ENCODE results near the gene PPP1R12B.

DNA sequence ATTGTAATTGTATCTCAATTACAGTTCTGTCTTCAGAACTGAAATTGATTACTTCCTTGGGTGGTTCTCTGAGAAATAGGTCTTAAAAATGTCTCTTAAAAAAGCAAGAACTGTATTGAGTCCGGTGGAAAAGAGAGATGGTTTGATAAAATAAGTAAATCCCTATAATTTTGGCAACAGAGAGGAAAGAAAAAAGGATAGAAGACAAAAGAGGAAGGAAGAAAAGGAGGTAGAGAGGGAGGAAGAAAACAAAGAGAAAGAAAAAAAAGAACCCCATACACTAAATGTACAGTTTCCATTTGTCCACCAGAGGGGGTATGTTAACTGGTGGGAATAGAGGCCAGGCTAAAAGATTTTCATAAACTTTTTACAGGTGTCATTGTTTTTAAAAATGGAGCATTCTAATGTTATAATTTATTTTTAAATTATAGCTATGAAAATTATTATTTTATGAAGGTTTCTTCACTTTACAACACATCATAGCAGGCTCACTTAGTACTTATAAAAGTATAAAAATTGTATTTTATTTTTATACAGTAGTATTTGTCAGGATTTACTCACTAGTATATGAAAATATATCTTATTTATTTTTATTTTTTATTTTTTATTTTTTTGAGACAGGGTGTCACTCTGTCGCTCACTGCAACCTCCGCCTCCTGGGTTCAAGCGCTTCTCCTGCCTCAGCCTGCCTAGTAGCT lies 4.7 kb upstream of the PPP1R12B start:
- TF ChIP-seq, protein P1, sequence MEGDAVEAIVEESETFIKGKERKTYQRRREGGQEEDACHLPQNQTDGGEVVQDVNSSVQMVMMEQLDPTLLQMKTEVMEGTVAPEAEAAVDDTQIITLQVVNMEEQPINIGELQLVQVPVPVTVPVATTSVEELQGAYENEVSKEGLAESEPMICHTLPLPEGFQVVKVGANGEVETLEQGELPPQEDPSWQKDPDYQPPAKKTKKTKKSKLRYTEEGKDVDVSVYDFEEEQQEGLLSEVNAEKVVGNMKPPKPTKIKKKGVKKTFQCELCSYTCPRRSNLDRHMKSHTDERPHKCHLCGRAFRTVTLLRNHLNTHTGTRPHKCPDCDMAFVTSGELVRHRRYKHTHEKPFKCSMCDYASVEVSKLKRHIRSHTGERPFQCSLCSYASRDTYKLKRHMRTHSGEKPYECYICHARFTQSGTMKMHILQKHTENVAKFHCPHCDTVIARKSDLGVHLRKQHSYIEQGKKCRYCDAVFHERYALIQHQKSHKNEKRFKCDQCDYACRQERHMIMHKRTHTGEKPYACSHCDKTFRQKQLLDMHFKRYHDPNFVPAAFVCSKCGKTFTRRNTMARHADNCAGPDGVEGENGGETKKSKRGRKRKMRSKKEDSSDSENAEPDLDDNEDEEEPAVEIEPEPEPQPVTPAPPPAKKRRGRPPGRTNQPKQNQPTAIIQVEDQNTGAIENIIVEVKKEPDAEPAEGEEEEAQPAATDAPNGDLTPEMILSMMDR (conservative IDR thresholded peaks at IDR 0.05; ENCODE audit: low read length), result peak; percentile 94
- TF ChIP-seq EZH2phosphoT487 (IDR thresholded peaks at IDR 0.05; ENCODE audit: borderline replicate concordance, low read depth, low read length), result no peak

Data from OCI-LY7 (cell line).